MM.1S (cell line): Measurements from ENCODE around the gene SLIT3.

Experiments used
- DNase-seq: peaks from one replicate; pipeline ENCODE4 v3.0.0-alpha.2; 2015
- H2AFZ ChIP-seq: fragments of 300-600 bp; sonication (generic); 2 replicates; pipeline ENCODE4 v1.6.0; 2016; ENCODE audit warnings: antibody characterized with exemption, low read length
- H3F3A ChIP-seq: fragments of 300-600 bp; sonication (generic); 2 replicates; pipeline ENCODE4 v1.6.1; 2016; ENCODE audit warnings: mild to moderate bottlenecking, antibody characterized with exemption, low read length, moderate library complexity, mixed read lengths; ENCODE audit not compliant: insufficient read depth
- H3K27ac ChIP-seq: fragments of 300-600 bp; sonication (generic); 2 replicates; pipeline ENCODE4 v1.5.1; 2016; ENCODE audit warnings: mild to moderate bottlenecking, low read length
- H3K27me3 ChIP-seq: fragments of 300-600 bp; sonication (generic); replicated peaks from 2 replicates; pipeline ENCODE4 v1.6.0; 2016; ENCODE audit warnings: low read length; ENCODE audit not compliant: insufficient read depth
- H3K36me3 ChIP-seq: fragments of 300-600 bp; sonication (generic); replicated peaks from 2 replicates; pipeline ENCODE4 v1.6.1; 2016; ENCODE audit warnings: mild to moderate bottlenecking, low read length, mixed read lengths; ENCODE audit not compliant: insufficient read depth
- H3K4me1 ChIP-seq: fragments of 300-600 bp; sonication (generic); 2 replicates; pipeline ENCODE4 v1.6.1; 2016; ENCODE audit warnings: low read length, mixed read lengths
- H3K4me2 ChIP-seq: fragments of 300-600 bp; sonication (generic); 2 replicates; pipeline ENCODE4 v1.6.0; 2016; ENCODE audit warnings: low read depth, low read length
- H3K4me3 ChIP-seq: fragments of 300-600 bp; sonication (generic); 2 replicates; pipeline ENCODE4 v1.5.1; 2016; ENCODE audit warnings: low read length, mixed read lengths
- H3K79me2 ChIP-seq: fragments of 300-600 bp; sonication (generic); 2 replicates; pipeline ENCODE4 v1.6.1; 2016; ENCODE audit warnings: mixed run types, low read length, mixed read lengths
- H3K9ac ChIP-seq: fragments of 300-600 bp; sonication (generic); 2 replicates; pipeline ENCODE4 v1.6.1; 2016; ENCODE audit warnings: low read length, mixed read lengths
- H3K9me2 ChIP-seq: fragments of 300-600 bp; sonication (generic); replicated peaks from 2 replicates; pipeline ENCODE4 v1.6.1; 2016; ENCODE audit warnings: mild to moderate bottlenecking, low read length, mixed read lengths; ENCODE audit not compliant: insufficient read depth
- H3K9me3 ChIP-seq: fragments of 300-600 bp; sonication (generic); replicated peaks from 2 replicates; pipeline ENCODE4 v1.6.1; 2016; ENCODE audit warnings: mild to moderate bottlenecking, low read length, mixed read lengths; ENCODE audit not compliant: insufficient read depth
- H4K20me1 ChIP-seq: fragments of 300-600 bp; sonication (generic); 2 replicates; pipeline ENCODE4 v1.6.1; 2016; ENCODE audit warnings: mild to moderate bottlenecking, low read length, moderate library complexity, mixed read lengths; ENCODE audit not compliant: insufficient read depth
- EZH2 ChIP-seq: fragments of 300-600 bp; sonication (generic); optimal IDR thresholded peaks from 2 replicates; pipeline ENCODE3; 2017; ENCODE audit warnings: low read depth, mild to moderate bottlenecking, antibody characterized with exemption, low read length, mixed read lengths
- EZH2phosphoT487 ChIP-seq: fragments of 300-600 bp; sonication (generic); IDR thresholded peaks from 2 replicates; pipeline ENCODE4 v1.6.1; 2018; ENCODE audit warnings: antibody characterized with exemption, low read length
- TF ChIP-seq, protein P1 (sequence below): fragments of 300-600 bp; sonication (generic); IDR thresholded peaks from 2 replicates; pipeline ENCODE4 v1.5.1; 2016; ENCODE audit warnings: antibody characterized with exemption, low read length, mixed read lengths

The SLIT3 gene

GRCh38 chr5:168674893-168675482, 626.0 kb downstream of the SLIT3 start:
- no peak for DNase-seq
- H3K9me2 ChIP-seq: no peaks in the 10 kb centered on the region
- no peak overlapping the region for H3K4me2 ChIP-seq
- H3K9me3 ChIP-seq: no peaks in the 10 kb centered on the region
- H3K4me1 ChIP-seq: peaks cover 6% of the 10 kb centered on the region
- H3K9ac ChIP-seq: no peak overlapping the region
- no peaks in the 10 kb centered on the region for H3K36me3 ChIP-seq
- no peaks in the 10 kb centered on the region for H3K79me2 ChIP-seq
- TF ChIP-seq EZH2phosphoT487 (no peak), EZH2 (no peak)
- TF ChIP-seq, protein P1, sequence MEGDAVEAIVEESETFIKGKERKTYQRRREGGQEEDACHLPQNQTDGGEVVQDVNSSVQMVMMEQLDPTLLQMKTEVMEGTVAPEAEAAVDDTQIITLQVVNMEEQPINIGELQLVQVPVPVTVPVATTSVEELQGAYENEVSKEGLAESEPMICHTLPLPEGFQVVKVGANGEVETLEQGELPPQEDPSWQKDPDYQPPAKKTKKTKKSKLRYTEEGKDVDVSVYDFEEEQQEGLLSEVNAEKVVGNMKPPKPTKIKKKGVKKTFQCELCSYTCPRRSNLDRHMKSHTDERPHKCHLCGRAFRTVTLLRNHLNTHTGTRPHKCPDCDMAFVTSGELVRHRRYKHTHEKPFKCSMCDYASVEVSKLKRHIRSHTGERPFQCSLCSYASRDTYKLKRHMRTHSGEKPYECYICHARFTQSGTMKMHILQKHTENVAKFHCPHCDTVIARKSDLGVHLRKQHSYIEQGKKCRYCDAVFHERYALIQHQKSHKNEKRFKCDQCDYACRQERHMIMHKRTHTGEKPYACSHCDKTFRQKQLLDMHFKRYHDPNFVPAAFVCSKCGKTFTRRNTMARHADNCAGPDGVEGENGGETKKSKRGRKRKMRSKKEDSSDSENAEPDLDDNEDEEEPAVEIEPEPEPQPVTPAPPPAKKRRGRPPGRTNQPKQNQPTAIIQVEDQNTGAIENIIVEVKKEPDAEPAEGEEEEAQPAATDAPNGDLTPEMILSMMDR: no peak
- H4K20me1 ChIP-seq: no peaks in the 10 kb centered on the region
- no peak overlapping the region for H2AFZ ChIP-seq
- no peak overlapping the region for H3K27ac ChIP-seq
- H3K4me3 ChIP-seq: no peak overlapping the region
- no peaks in the 10 kb centered on the region for H3K27me3 ChIP-seq
- 0 out of 2 replicates have a peak, but pooled peaks cover 2% of the 10 kb centered on the region for H3F3A ChIP-seq

- Histone ChIP-seq H4K20me1 (no peaks in the 10 kb centered on the region), H3K9me2 (no peaks in the 10 kb centered on the region), H3K4me2 (no peak overlapping the region), H3K9ac (no peak overlapping the region), H3K27ac (no peak overlapping the region), H3F3A (0 out of 2 replicates have a peak, but pooled peaks cover 2% of the 10 kb centered on the region), H3K4me3 (no peak overlapping the region), H3K4me1 (peaks cover 6% of the 10 kb centered on the region), H3K36me3 (no peaks in the 10 kb centered on the region), H3K79me2 (no peaks in the 10 kb centered on the region), H3K27me3 (no peaks in the 10 kb centered on the region), H3K9me3 (no peaks in the 10 kb centered on the region), H2AFZ (no peak overlapping the region)
- no peak for DNase-seq
- TF ChIP-seq EZH2phosphoT487: no peak
- TF ChIP-seq, protein P1: no peak
- no peak for TF ChIP-seq EZH2
Measured at GRCh38 chr5:168672888-168673287, 628.1 kb downstream of the SLIT3 start.

DNA sequence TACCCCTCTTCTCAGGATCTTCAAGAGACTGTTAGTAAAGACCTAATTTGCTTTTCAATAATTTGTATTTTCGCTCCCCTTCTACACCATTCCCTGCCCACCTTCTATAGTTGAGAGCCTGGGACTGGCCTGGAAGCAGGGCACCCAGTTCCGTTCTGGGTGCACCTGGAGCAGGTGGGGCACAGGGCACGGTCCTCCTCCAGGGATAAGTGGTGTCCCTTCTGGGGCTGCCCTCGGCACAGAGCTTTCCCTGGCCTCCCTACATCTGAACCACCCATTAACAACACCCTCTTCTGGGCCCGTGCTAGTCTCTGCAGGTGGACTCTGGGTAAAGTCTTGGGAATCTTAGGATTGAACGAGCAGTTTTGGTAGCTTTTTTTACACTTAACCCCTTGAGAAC, 628.9 kb downstream of the SLIT3 start:
- no peaks in the 10 kb centered on the region for H4K20me1 ChIP-seq
- no peak overlapping the region for H3K4me2 ChIP-seq
- no peaks in the 10 kb centered on the region for H3K9me2 ChIP-seq
- no peak overlapping the region for H3K27ac ChIP-seq
- H3K4me3 ChIP-seq: no peak overlapping the region
- DNase-seq: no peak
- no peak overlapping the region for H3K9ac ChIP-seq
- no peaks in the 10 kb centered on the region for H3K36me3 ChIP-seq
- H2AFZ ChIP-seq: no peak overlapping the region
- no peaks in the 10 kb centered on the region for H3K27me3 ChIP-seq
- no peaks in the 10 kb centered on the region for H3K9me3 ChIP-seq
- H3K4me1 ChIP-seq: peaks cover 6% of the 10 kb centered on the region
- H3K79me2 ChIP-seq: no peaks in the 10 kb centered on the region
- H3F3A ChIP-seq: 0 out of 2 replicates have a peak, but pooled peaks cover 2% of the 10 kb centered on the region
- no peak for TF ChIP-seq EZH2phosphoT487
- TF ChIP-seq EZH2: no peak
- TF ChIP-seq, protein P1: no peak
